ENCODE measurements around the gene NPAS2. TPM values are rescaled to one million over a fixed set of nuclear protein-coding genes. Genes with fewer than 3 reads are reported as not detected.

The NPAS2 gene
- polyA plus RNA-seq, 1 donor from 2014 or later = 1.7 TPM

- Mint-ChIP-seq H3K36me3 (no peaks in the 10 kb centered on the region), H3K27ac (no peak overlapping the region), H3K4me1 (no peaks in the 10 kb centered on the region), H3K4me3 (no peak overlapping the region), H3K9me3 (no peaks in the 10 kb centered on the region), H3K27me3 (peaks cover 7% of the 10 kb centered on the region)
These were observed 66.1 kb downstream of the NPAS2 start for GRCh38 chr2:100886085-100886484.

GRCh38 chr2:100887039-100887578 is 67.2 kb downstream of the NPAS2 start:
- Mint-ChIP-seq H3K27ac (no peak overlapping the region), H3K27me3 (peaks cover 7% of the 10 kb centered on the region), H3K4me3 (no peak overlapping the region), H3K4me1 (no peaks in the 10 kb centered on the region), H3K9me3 (no peaks in the 10 kb centered on the region), H3K36me3 (no peaks in the 10 kb centered on the region)

DNA sequence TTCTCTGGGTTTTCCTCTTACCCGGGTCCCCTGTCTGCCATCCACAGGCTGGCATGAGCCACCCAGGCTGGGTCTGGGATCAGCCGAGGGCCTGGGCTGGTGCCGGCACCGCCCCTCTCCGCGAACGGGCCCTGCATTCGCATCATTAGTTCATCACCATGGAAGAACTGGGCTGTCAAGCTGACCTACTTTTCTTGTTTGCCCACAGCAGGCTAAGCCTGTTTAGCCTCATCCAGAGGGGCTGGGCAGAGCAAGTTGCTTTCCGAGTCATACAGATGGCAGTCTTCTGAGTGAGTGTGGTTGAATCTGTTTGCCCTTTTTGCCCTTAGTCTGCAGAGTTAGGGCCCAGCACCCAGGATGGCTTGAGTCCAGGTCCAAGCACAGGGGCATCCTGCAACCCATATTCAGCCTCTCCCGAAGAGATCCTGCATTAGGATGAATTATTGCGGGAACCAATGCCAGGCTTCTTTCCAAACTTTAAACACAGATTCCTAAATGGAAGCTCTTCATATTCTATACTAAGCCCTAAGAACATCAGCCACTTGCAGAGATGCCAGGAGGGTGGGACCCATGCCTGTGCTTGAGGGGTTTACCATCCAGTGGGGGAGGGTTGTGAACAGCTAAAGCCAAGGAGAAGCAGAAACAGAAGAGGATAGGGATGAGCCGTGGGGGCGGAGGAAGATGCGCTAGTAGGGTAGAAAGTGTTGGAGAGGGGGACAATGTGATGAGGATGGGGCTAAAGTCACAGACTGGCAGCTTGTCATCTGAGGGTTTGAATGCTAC is 68.0 kb downstream of the NPAS2 start:
- Mint-ChIP-seq H3K27me3 (peaks cover 4% of the 10 kb centered on the region), H3K4me1 (no peaks in the 10 kb centered on the region)

GRCh38 chr2:100888601-100889000 is 68.7 kb downstream of the NPAS2 start:
- no peaks in the 10 kb centered on the region for H3K9me3 Mint-ChIP-seq
- H3K4me1 Mint-ChIP-seq = no peaks in the 10 kb centered on the region
- no peak overlapping the region for H3K27ac Mint-ChIP-seq
- H3K36me3 Mint-ChIP-seq = no peaks in the 10 kb centered on the region
- peaks cover 4% of the 10 kb centered on the region for H3K27me3 Mint-ChIP-seq
- H3K4me3 Mint-ChIP-seq = no peak overlapping the region

More for the DNA sequence above, 68.0 kb downstream of the NPAS2 start:
- Mint-ChIP-seq H3K27ac (no peak overlapping the region), H3K9me3 (no peaks in the 10 kb centered on the region), H3K4me3 (no peak overlapping the region), H3K36me3 (no peaks in the 10 kb centered on the region)

- peaks cover 2% of the 10 kb centered on the region for H3K27me3 Mint-ChIP-seq
- H3K36me3 Mint-ChIP-seq = no peaks in the 10 kb centered on the region
- no peak overlapping the region for H3K27ac Mint-ChIP-seq
- no peak overlapping the region for H3K4me3 Mint-ChIP-seq
- no peaks in the 10 kb centered on the region for H3K4me1 Mint-ChIP-seq
- H3K9me3 Mint-ChIP-seq = no peaks in the 10 kb centered on the region
These were observed 69.3 kb downstream of the NPAS2 start for GRCh38 chr2:100889286-100889685.

DNA sequence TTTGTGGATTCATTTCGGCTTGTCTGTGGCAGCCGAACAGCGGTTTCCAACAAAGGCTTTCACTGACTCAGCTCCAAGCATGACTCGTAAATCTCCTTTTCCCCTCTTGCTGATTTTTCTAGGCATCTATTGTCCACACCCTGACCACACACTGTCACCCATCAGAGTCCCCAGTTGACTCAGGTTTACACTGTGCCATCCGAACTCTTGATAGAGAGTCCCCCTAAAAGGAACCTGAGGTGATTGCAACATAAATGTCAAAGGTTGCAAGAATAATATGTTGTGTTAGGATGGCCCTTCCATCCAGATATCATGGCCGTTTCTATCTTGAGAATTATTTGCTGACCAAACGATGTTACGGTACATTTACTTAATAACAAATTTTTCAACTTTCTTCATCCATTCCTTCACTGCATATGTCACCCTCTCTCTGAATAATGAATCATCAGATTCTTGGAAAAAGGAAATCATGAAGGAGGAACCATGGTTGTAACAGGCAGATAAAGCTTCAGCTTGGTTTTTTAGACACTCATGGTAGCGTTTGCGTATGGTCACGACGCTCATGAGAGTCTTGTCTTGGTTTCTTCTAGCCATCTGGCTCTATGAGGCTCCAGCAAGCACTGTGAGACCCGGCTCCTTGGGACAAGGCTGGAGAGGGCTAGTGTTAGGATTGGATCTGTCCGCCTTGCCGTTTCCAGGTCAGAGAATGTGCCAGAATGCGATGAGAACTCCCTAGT is 72.1 kb downstream of the NPAS2 start:
- H3K27ac Mint-ChIP-seq = no peak overlapping the region
- no peaks in the 10 kb centered on the region for H3K4me1 Mint-ChIP-seq
- peaks cover 4% of the 10 kb centered on the region for H3K27me3 Mint-ChIP-seq
- H3K36me3 Mint-ChIP-seq = no peaks in the 10 kb centered on the region
- no peak overlapping the region for H3K4me3 Mint-ChIP-seq
- H3K9me3 Mint-ChIP-seq = no peaks in the 10 kb centered on the region

DNA sequence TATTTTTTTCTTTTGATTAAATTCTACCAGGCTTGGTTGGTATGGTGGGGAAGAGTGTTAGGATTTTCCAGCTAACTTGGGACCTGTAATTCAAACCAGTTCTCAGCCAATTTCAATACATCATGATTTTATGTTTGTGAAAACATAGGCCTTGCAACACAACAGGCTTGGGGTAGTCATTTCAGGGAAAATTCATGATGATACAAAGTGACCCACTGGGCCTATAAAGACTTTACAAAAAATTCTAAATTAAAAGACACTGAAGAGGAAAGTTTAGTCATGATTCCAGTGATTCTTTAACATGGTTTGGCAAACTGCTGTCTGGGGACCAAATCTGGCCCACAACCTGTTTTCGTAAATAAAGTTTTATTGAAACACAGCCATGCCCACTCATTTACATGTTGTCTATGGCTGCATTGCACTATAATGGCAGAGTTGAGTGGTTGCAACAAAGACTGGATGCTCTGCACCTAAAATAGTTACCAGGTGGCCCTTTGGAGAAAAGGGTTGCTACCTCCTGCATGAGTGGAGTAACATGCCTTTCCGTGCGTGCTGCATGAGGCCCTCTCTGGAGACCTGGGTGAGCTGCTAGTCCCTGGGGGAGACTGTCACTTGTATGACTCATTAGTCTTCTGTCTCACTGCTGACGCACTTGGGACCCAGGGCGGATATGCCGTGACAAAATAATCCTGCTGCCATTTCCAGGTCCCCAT is 73.6 kb downstream of the NPAS2 start:
- Mint-ChIP-seq H3K4me1 (no peaks in the 10 kb centered on the region), H3K36me3 (no peaks in the 10 kb centered on the region), H3K4me3 (no peak overlapping the region), H3K27ac (no peak overlapping the region), H3K9me3 (peaks cover 0 to 3% (median 0%) of the 10 kb centered on the region in 3 donors), H3K27me3 (peaks cover 8% of the 10 kb centered on the region)

- no peak overlapping the region for H3K27ac Mint-ChIP-seq
- H3K4me3 Mint-ChIP-seq = no peak overlapping the region
- peaks cover 11% of the 10 kb centered on the region for H3K27me3 Mint-ChIP-seq
- no peaks in the 10 kb centered on the region for H3K36me3 Mint-ChIP-seq
- peaks cover 0 to 3% (median 0%) of the 10 kb centered on the region in 3 donors for H3K9me3 Mint-ChIP-seq
- no peaks in the 10 kb centered on the region for H3K4me1 Mint-ChIP-seq
These were observed 74.3 kb downstream of the NPAS2 start for GRCh38 chr2:100894105-100894795.

DNA sequence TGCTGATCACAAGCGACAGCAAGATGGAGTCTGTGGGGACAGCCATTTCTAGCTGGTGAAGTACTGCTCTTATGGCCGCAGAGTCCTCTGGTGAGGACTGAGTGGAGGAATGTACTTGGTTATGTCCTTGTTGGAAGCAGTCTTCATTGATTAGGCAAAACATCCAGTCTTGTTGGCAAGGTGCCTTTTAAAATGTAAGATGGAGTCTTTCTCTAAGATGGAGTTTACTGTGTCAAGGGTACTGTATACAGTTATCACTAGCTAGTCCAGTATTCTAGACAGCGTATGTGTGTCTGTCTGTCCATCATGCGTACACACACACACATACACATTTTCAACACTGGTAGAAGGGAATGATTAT is 74.8 kb downstream of the NPAS2 start:
- Mint-ChIP-seq H3K27me3 (peaks cover 13% of the 10 kb centered on the region), H3K36me3 (no peaks in the 10 kb centered on the region), H3K4me3 (peak overlapping the region in 1 of 4 donors; percentile 24), H3K27ac (no peak overlapping the region), H3K4me1 (no peaks in the 10 kb centered on the region), H3K9me3 (peaks cover 0 to 3% (median 0%) of the 10 kb centered on the region in 3 donors)

- Mint-ChIP-seq H3K4me1 (no peaks in the 10 kb centered on the region), H3K27me3 (peaks cover 17% of the 10 kb centered on the region), H3K36me3 (no peaks in the 10 kb centered on the region), H3K9me3 (peaks cover 0 to 3% (median 0%) of the 10 kb centered on the region in 3 donors), H3K27ac (no peak overlapping the region), H3K4me3 (no peak overlapping the region)
These were observed 75.5 kb downstream of the NPAS2 start for GRCh38 chr2:100895402-100895801.

- Mint-ChIP-seq H3K36me3 (no peaks in the 10 kb centered on the region), H3K4me1 (no peaks in the 10 kb centered on the region), H3K27me3 (peaks cover 15% of the 10 kb centered on the region), H3K4me3 (no peak overlapping the region), H3K9me3 (peaks cover 0 to 4% (median 0%) of the 10 kb centered on the region in 3 donors), H3K27ac (no peak overlapping the region)
These were observed 76.2 kb downstream of the NPAS2 start for GRCh38 chr2:100895934-100896685.

- Mint-ChIP-seq H3K27ac (no peak overlapping the region), H3K4me3 (no peak overlapping the region), H3K4me1 (no peaks in the 10 kb centered on the region), H3K27me3 (peaks cover 23% of the 10 kb centered on the region), H3K9me3 (peaks cover 0 to 4% (median 0%) of the 10 kb centered on the region in 3 donors), H3K36me3 (no peaks in the 10 kb centered on the region)
These were observed 78.2 kb downstream of the NPAS2 start for GRCh38 chr2:100898035-100898665.

DNA sequence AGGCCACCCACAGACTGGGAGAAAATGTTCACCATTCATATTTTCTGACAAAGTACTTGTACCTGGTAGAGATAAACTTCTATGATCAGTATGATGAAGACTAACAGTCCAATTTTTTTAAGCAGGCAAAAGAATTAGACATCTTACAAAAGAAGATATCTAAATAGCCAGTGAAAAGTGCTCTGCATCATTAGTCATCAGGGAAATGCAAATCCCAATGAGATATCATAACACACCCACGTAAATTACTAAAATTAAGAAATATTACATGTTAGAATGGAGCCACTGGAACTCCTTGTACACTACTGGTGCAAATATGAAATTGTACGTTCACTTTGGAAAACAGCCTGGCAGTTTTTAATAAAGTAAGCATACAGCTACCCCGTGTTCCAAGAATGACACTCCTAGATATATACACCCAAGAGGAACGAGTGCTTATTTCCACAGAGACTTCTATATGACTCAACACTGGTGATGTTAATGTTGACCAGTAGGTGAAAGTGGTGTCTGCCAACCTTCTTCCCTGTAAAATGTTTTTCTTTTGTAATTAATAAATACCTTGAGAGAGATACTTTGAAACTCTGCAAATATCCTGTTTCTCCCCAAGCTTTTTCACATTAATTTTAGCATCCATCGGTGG is 80.3 kb downstream of the NPAS2 start:
- Mint-ChIP-seq H3K27ac (no peak overlapping the region), H3K27me3 (peaks cover 26% of the 10 kb centered on the region), H3K36me3 (no peaks in the 10 kb centered on the region), H3K9me3 (peaks cover 0 to 4% (median 0%) of the 10 kb centered on the region in 3 donors), H3K4me3 (no peak overlapping the region), H3K4me1 (no peaks in the 10 kb centered on the region)
